Spleen (tissue), 11 donors: Measurements from ENCODE around the gene PCSK7. TPM values are rescaled to one million over a fixed set of nuclear protein-coding genes. Genes with fewer than 3 reads are reported as not detected.

Source experiments
- DNase-seq: peaks from one replicate; pipeline ENCODE4 v3.0.0-alpha.2; 2020
- H3K27ac ChIP-seq, 8 donors: fragments of 200-600 bp; sonication (generic) in 7 of 8; 1 replicate in 4 of 8; 2 replicates in 4 of 8; pipeline versions ENCODE4 v1.5.0 to v1.8.0; 2016 to 2021; ENCODE audit warnings: inconsistent platforms in 4 of 8, mild to moderate bottlenecking in 4 of 8, moderate library complexity in 1 of 8
- H3K27me3 ChIP-seq, 7 donors: fragments of 200-600 bp; sonication (generic) in 6 of 7; replicated peaks in 1 of 7; 1 replicate in 4 of 7; 2 replicates in 3 of 7; pipeline versions ENCODE4 v1.5.0 to v1.8.0; 2016 to 2021; ENCODE audit warnings: inconsistent platforms in 3 of 7, mild to moderate bottlenecking in 1 of 7
- H3K36me3 ChIP-seq, 6 donors: fragments of 200-600 bp; sonication (generic) in 5 of 6; 1 replicate in 4 of 6; 2 replicates in 2 of 6; pipeline versions ENCODE4 v1.5.0 to v1.8.0; 2016 to 2021; ENCODE audit warnings: inconsistent platforms in 2 of 6
- H3K4me1 ChIP-seq, 6 donors: fragments of 200-600 bp; sonication (generic) in 5 of 6; 1 replicate in 3 of 6; 2 replicates in 3 of 6; pipeline versions ENCODE4 v1.5.0 to v1.8.0; 2016 to 2021; ENCODE audit warnings: inconsistent platforms in 3 of 6
- H3K4me3 ChIP-seq, 8 donors: fragments of 200-600 bp; sonication (generic) in 7 of 8; 1 replicate in 4 of 8; 2 replicates in 4 of 8; pipeline versions ENCODE4 v1.5.0 to v1.8.0; 2016 to 2021; ENCODE audit warnings: inconsistent platforms in 4 of 8, mild to moderate bottlenecking in 4 of 8, moderate library complexity in 2 of 8
- H3K9me3 ChIP-seq, 8 donors: fragments of 200-600 bp; sonication (generic) in 7 of 8; 1 replicate in 4 of 8; 2 replicates in 4 of 8; pipeline versions ENCODE4 v1.5.0 to v1.8.0; 2016 to 2021; ENCODE audit warnings: inconsistent platforms in 4 of 8
- POLR2A ChIP-seq, 3 donors: fragments of 450-650 bp; IDR thresholded peaks; one replicate each; pipeline ENCODE4 v1.5.1; 2017; ENCODE audit warnings: antibody characterized with exemption in 3 of 3, mild to moderate bottlenecking in 1 of 3
- POLR2AphosphoS5 ChIP-seq, 3 donors: sonication (generic); formaldehyde crosslinking; IDR thresholded peaks; one replicate each; pipeline ENCODE4 v1.5.1; 2017; ENCODE audit warnings: antibody characterized with exemption in 3 of 3
- WGBS, 5 donors: extraction: QIAGEN DNeasy Blood & Tissue Kit in 3 of 5; methylation state at CpG; one replicate each; pipeline versions ENCODE4 v1.1.5 to v1.1.7; 2013 to 2018; 5-methylcytosine and 5-hydroxymethylcytosine counted together
- intact Hi-C: fragments of 100-400 bp; cut with DNase I; formaldehyde crosslinking; loops from one replicate; pipeline ENCODE4 v1.15.0; 2023; ENCODE audit warnings: low total_unique reads
- polyA plus RNA-seq, 3 donors: library from polyadenylated mRNA; stranded (reverse); fragments of 200-250 nt; gene quantifications; one replicate each; pipeline ENCODE4 v1.2.1, GENCODE V29; 2013
- total RNA-seq, 7 donors: library from RNA; depleted of rRNA in 3 of 7; stranded (reverse); fragments of >200 nt in 3 of 7; fragmentation: NEBNext Ultra II Directional in 4 of 7; extraction: Animal tissue kit (Norgen Biotek cat#: 25700) in 4 of 7; gene quantifications; one replicate each; pipeline versions ENCODE4 v1.1.0 to v1.2.1, GENCODE V29; 2016 to 2021
- TF ChIP-seq, protein P1 (sequence below), 11 experiments: fragments of 200-600 bp in 7 of 11; fragments of 450-650 bp in 4 of 11; sonication (generic) in 4 of 11; IDR thresholded peaks in 8 of 11; conservative IDR thresholded peaks in 3 of 11; 1 replicate in 7 of 11; 2 replicates in 4 of 11; pipeline versions ENCODE4 v1.4.0 to v1.8.0; 2016 to 2021; ENCODE audit warnings: antibody characterized with exemption in 11 of 11, inconsistent platforms in 4 of 11, mild to moderate bottlenecking in 1 of 11
- donor health status: healthy with polysubstance abuse.
- donor health status: DM: no; HTN: no; CAD: no; lungs with moderate emphysema.
- donor health status: DM: no; HTN: no; CAD: no.
- donor health status: Bipolar disorder and iron deficiency.
- donor health status: healthy.
- donor health status: DM: no; HTN: no; CAD: no.
- donor health status: DM: yes; HTN: yes; CAD: no.

PCSK7 gene
- total and polyA plus RNA-seq, 10 donors: 27.3 to 152 (median 97.3) TPM

GRCh38 chr11:117188620-117189081 is 43.2 kb downstream of the PCSK7 start:
- H3K27ac ChIP-seq: peak overlapping the region in 7 of 8 donors; percentile 2 to 88 (median 78)
- 72 to 91% (median 81%) methylated on average over 16 to 20 of the region's 20 CpGs for WGBS, 5 donors
- peaks cover 2 to 98% (median 57%) of the 10 kb centered on the region in 6 donors for H3K36me3 ChIP-seq
- TF ChIP-seq POLR2A (IDR thresholded peaks at IDR 0.05) (no peak), POLR2AphosphoS5 (IDR thresholded peaks at IDR 0.05) (peak in 1 of 3 donors; percentile 4)
- TF ChIP-seq, protein P1, sequence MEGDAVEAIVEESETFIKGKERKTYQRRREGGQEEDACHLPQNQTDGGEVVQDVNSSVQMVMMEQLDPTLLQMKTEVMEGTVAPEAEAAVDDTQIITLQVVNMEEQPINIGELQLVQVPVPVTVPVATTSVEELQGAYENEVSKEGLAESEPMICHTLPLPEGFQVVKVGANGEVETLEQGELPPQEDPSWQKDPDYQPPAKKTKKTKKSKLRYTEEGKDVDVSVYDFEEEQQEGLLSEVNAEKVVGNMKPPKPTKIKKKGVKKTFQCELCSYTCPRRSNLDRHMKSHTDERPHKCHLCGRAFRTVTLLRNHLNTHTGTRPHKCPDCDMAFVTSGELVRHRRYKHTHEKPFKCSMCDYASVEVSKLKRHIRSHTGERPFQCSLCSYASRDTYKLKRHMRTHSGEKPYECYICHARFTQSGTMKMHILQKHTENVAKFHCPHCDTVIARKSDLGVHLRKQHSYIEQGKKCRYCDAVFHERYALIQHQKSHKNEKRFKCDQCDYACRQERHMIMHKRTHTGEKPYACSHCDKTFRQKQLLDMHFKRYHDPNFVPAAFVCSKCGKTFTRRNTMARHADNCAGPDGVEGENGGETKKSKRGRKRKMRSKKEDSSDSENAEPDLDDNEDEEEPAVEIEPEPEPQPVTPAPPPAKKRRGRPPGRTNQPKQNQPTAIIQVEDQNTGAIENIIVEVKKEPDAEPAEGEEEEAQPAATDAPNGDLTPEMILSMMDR (IDR thresholded peaks at IDR 0.05 in 8 of 11, conservative IDR thresholded peaks at IDR 0.05 in 3 of 11): no peak
- no peaks in the 10 kb centered on the region for H3K9me3 ChIP-seq
- peak; percentile 80 for DNase-seq
- peak overlapping the region in 1 of 8 donors; percentile 51 for H3K4me3 ChIP-seq
- intact Hi-C loops: no loop called here
- H3K4me1 ChIP-seq: peaks cover 0 to 78% (median 37%) of the 10 kb centered on the region in 6 donors
- H3K27me3 ChIP-seq: no peaks in the 10 kb centered on the region

- Histone ChIP-seq H3K4me3 (no peak overlapping the region), H3K27ac (peak overlapping the region in 6 of 8 donors; percentile 43 to 88 (median 80)), H3K27me3 (no peaks in the 10 kb centered on the region), H3K36me3 (peaks cover 2 to 98% (median 56%) of the 10 kb centered on the region in 6 donors), H3K9me3 (no peaks in the 10 kb centered on the region), H3K4me1 (peaks cover 0 to 76% (median 37%) of the 10 kb centered on the region in 6 donors)
- intact Hi-C loops: no loop called here
- DNase-seq: no peak
- WGBS, 5 donors: 93 to 97% (median 95%) methylated on average over 14 to 16 of the region's 16 CpGs
- TF ChIP-seq POLR2AphosphoS5 (IDR thresholded peaks at IDR 0.05) (peak in 1 of 3 donors; percentile 23), POLR2A (IDR thresholded peaks at IDR 0.05) (no peak)
These were observed 43.9 kb downstream of the PCSK7 start for GRCh38 chr11:117187799-117188481.

GRCh38 chr11:117187428-117187798 is 44.5 kb downstream of the PCSK7 start:
- Histone ChIP-seq H3K27me3 (no peaks in the 10 kb centered on the region), H3K36me3 (peaks cover 0 to 98% (median 55%) of the 10 kb centered on the region in 6 donors), H3K4me3 (no peak overlapping the region), H3K4me1 (peaks cover 0 to 70% (median 37%) of the 10 kb centered on the region in 6 donors), H3K27ac (peak overlapping the region in 6 of 8 donors; percentile 62 to 88 (median 78)), H3K9me3 (no peaks in the 10 kb centered on the region)
- TF ChIP-seq POLR2A (IDR thresholded peaks at IDR 0.05) (no peak), POLR2AphosphoS5 (IDR thresholded peaks at IDR 0.05) (no peak)
- TF ChIP-seq, protein P1 (IDR thresholded peaks at IDR 0.05 in 8 of 11, conservative IDR thresholded peaks at IDR 0.05 in 3 of 11): no peak
- intact Hi-C loops: no loop called here
- DNase-seq: peak; percentile 71
- 85 to 92% (median 89%) methylated on average over 13 of the region's 13 CpGs for WGBS, 5 donors

- Histone ChIP-seq H3K27me3 (no peaks in the 10 kb centered on the region), H3K9me3 (no peaks in the 10 kb centered on the region), H3K4me1 (peaks cover 0 to 70% (median 37%) of the 10 kb centered on the region in 6 donors), H3K4me3 (no peak overlapping the region), H3K27ac (peak overlapping the region in 6 of 8 donors; percentile 62 to 88 (median 78)), H3K36me3 (peaks cover 0 to 98% (median 55%) of the 10 kb centered on the region in 6 donors)
- TF ChIP-seq, protein P1 (IDR thresholded peaks at IDR 0.05 in 8 of 11, conservative IDR thresholded peaks at IDR 0.05 in 3 of 11): no peak
- no peak for TF ChIP-seq POLR2AphosphoS5 (IDR thresholded peaks at IDR 0.05)
- TF ChIP-seq POLR2A (IDR thresholded peaks at IDR 0.05): no peak
- DNase-seq: no peak
- 72 to 84% (median 82%) methylated on average over 6 of the region's 6 CpGs for WGBS, 5 donors
- intact Hi-C loops: no loop called here
These were observed 44.9 kb downstream of the PCSK7 start for GRCh38 chr11:117187007-117187406.
